Neural cell (in vitro differentiated cells): ENCODE data around the gene RAC3.

ENCODE experiments used
- CTCF ChIP-seq: fragments of 450-650 bp; IDR thresholded peaks from 2 replicates; pipeline ENCODE4 v1.5.1; 2014; ENCODE audit warnings: antibody characterized with exemption, mild to moderate bottlenecking, moderate library complexity; ENCODE audit not compliant: poor library complexity, severe bottlenecking
- REST ChIP-seq: IDR thresholded peaks from 2 replicates; pipeline ENCODE4 v1.6.1; 2012; ENCODE audit warnings: borderline replicate concordance

- no peak for TF ChIP-seq CTCF
- TF ChIP-seq REST, result no peak
These were observed 28.5 kb downstream of the RAC3 start for GRCh38 chr17:82060001-82060380.
